Measurements from ENCODE around the gene CCDC187. TPM values are rescaled to one million over a fixed set of nuclear protein-coding genes. Genes with fewer than 3 reads are reported as not detected.
"Not testable (repeated sequence)": the region's sequence is repeated elsewhere in the genome, so short reads cannot be mapped to it uniquely, and the experiment has no call there.

The CCDC187 gene
- total RNA-seq, 1 donor = under 0.01 TPM

DNA sequence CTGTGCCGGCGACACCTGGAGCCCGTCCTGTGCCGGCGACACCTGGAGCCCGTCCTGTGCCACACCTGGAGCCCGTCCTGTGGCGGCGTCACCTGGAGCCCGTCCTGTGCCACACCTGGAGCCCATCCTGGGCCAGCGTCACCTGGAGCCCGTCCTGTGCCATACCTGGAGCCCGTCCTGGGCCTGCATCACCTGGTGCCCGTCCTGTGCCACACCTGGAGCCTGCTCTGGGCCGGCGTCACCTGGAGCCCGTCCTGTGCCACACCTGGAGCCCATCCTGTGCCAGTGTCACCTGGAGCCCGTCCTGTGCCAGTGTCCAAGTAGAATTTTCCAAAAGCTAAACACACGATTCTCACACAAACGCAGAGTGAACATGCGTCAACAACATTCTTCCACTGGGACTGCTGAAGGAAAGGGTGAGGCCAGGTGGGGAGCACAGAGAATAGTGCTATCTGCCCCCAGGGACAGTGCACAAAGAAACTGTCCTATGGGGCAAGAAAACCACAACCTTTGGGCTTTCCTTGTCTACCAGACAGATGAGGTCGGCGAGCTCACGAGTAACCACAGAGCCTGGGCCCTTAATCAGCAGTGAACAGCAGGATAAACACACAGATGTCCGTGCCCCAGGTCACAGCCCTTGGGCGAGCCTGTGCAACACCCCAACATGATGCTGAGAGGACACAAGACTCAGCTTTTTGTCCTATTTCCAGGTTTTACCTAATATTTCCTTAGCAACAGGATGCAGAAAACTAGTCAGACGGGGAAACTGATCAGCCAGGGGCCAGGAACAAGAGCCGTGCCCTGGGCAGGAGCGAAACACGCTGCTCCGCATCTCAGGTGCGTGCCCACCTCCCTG is 66.2 kb downstream of the CCDC187 start:
- no peak overlapping the region for H3K4me3 ChIP-seq (ENCODE audit: low read depth, low read length)
- DNase-seq (ENCODE audit: low read depth) = no peak
- TF ChIP-seq, protein P1, sequence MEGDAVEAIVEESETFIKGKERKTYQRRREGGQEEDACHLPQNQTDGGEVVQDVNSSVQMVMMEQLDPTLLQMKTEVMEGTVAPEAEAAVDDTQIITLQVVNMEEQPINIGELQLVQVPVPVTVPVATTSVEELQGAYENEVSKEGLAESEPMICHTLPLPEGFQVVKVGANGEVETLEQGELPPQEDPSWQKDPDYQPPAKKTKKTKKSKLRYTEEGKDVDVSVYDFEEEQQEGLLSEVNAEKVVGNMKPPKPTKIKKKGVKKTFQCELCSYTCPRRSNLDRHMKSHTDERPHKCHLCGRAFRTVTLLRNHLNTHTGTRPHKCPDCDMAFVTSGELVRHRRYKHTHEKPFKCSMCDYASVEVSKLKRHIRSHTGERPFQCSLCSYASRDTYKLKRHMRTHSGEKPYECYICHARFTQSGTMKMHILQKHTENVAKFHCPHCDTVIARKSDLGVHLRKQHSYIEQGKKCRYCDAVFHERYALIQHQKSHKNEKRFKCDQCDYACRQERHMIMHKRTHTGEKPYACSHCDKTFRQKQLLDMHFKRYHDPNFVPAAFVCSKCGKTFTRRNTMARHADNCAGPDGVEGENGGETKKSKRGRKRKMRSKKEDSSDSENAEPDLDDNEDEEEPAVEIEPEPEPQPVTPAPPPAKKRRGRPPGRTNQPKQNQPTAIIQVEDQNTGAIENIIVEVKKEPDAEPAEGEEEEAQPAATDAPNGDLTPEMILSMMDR (IDR thresholded peaks at IDR 0.05; ENCODE audit: insufficient read depth, low read depth, low read length) = no peak

DNA sequence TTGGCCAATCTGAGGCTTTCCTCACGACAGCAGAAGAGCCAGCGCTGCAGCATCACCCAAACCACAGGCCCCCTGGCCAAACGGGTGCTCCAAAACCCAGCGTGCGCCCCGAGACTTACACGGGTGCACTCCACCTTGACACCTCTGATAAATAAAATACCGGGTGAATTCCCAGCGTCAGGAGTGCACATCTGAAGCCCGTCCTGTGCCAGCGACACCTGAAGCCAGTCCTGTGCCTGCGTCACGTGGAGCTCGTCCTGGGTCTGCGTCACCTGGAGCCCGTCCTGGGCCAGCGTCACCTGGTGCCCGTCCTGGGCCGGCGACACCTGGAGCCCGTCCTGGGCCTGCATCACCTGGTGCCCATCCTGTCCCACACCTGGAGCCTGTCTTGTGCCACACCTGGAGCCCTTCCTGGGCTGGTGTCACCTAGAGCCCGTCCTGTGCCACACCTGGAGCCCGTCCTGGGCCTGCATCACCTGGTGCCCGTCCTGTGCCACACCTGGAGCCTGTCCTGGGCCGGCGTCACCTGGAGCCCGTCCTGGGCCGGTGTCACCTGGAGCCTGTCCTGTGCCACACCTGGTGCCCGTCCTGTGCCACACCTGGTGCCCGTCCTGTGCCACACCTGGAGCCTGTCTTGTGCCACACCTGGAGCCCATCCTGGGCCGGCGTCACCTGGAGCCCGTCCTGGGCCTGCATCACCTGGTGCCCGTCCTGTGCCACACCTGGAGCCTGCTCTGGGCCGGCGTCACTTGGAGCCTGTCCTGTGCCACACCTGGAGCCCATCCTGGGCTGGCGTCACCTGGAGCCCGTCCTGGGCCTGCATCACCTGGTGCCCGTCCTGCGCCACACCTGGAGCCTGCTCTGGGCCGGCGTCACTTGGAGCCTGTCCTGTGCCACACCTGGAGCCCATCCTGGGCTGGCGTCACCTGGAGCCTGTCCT is 67.2 kb downstream of the CCDC187 start:
- not testable (repeated sequence) for DNase-seq (ENCODE audit: low read depth); H3K4me3 ChIP-seq (ENCODE audit: low read depth, low read length)

DNA sequence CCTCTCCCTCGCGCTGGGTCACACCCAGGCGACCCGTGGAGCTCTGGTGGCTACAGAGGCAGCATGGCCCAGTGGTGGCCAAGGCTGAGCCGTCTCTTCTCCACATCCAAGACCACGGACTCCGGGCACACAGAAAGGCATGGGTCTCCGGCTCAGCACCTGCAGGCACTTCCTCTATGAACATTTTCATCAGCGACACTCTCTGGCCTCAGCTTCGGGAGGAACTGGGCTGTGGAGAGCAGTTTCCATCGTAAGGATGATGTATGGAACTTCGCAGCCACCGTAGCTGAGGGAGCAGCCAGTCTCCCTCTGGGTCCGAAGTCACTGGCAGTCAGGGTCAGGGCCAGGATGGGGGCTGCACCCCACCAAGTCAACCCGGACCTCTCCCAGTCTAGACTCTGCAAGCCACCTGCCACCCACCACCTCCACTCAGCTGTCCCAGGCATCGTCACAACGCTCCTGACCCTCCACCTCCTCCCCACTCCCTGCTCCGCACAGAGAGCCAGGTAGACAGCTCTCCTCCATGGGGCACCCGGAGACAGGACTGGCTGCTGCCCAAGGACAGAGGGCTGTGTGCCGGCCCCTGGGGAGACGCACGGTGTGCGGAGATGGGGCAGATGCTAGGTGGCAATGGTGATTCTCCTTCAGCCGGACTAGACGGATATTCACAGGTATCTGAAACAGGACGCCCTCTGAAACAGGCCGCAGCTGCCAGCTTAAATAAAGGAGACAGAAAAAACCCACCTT is 68.0 kb downstream of the CCDC187 start:
- no peak for DNase-seq (ENCODE audit: low read depth)
- H3K4me3 ChIP-seq (ENCODE audit: low read depth, low read length) = no peak overlapping the region
- TF ChIP-seq, protein P1 (IDR thresholded peaks at IDR 0.05; ENCODE audit: insufficient read depth, low read depth, low read length) = no peak

DNA sequence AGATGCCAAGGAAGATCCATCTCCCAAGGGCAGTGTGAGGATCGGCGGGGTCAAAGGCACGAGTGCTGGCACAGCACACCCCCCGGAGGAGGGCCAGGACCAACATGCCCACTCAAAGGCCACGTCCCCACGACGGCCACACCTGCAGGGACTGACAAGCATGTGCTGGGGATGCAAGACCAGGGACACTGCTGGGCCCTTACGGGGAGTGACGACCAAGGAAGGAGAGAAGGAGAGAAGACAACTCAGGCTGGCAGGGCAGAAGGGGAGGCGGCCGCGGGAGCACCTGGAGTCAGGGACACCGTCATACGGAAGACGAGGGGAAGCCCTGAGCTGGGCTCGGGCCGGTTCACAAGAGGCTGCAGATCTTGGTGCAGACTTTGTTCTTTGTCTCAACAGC is 68.7 kb downstream of the CCDC187 start:
- TF ChIP-seq, protein P1 (IDR thresholded peaks at IDR 0.05; ENCODE audit: insufficient read depth, low read depth, low read length) = no peak
- no peak overlapping the region for H3K4me3 ChIP-seq (ENCODE audit: low read depth, low read length)
- no peak for DNase-seq (ENCODE audit: low read depth)

DNA sequence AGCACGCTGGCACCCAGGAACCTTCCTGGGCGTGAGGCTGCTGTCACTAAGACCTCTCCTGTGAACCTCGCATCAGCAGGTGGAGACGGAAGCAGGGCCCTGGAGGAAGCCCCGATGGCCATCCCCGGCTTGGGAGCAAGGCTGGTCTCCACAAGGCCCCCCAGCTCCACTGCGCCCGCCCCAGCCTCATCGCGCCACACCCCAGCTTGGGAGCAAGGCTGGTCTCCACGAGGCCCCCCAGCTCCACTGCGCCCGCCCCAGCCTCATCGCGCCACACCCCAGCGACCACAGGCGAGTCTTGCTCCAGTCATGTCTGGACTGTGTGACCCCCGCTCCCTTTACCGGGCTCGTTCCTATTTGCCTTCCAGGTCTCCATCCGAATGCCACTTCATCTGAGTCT is 69.3 kb downstream of the CCDC187 start:
- H3K4me3 ChIP-seq (ENCODE audit: low read depth, low read length) = no peak overlapping the region
- TF ChIP-seq, protein P1 (IDR thresholded peaks at IDR 0.05; ENCODE audit: insufficient read depth, low read depth, low read length) = no peak
- no peak for DNase-seq (ENCODE audit: low read depth)

DNA sequence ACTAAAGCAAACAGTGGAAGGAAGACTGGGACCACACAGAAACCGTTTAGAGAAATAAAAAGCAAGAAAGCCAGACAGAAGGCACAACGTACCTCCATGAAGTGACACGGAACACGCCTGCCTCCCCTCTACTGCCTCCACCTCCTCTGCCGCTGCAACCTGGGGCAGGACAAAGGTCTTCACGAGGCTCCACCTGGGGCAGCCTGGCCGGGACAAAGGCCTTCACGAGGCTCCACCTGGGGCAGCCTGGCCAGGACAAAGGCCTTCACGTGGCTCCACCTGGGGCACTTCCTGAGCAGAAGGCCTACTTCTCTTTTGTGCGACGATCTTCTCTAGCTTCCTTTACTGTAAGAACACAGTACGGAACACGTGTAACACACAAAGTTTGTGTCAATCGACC is 70.0 kb downstream of the CCDC187 start:
- H3K4me3 ChIP-seq (ENCODE audit: low read depth, low read length) = no peak overlapping the region
- no peak for DNase-seq (ENCODE audit: low read depth)
- TF ChIP-seq, protein P1 (IDR thresholded peaks at IDR 0.05; ENCODE audit: insufficient read depth, low read depth, low read length) = no peak

Data from fibroblast of villous mesenchyme (primary cell).